Measurements from ENCODE around the gene ACTR1B. TPM values are rescaled to one million over a fixed set of nuclear protein-coding genes. Genes with fewer than 3 reads are reported as not detected.

ACTR1B gene
- total RNA-seq, 1 experiment from 2014 or later, result 33.8 TPM

- Histone ChIP-seq H3K9me3 (ENCODE audit: control insufficient read depth, low read depth, low read length) (no peaks in the 10 kb centered on the region), H3K27ac (ENCODE audit: insufficient read length, low read depth, low read length) (no peak overlapping the region), H3K23me2 (ENCODE audit: insufficient read length, low read depth, low read length, poor library complexity, severe bottlenecking) (no peaks in the 10 kb centered on the region), H3K4me1 (ENCODE audit: insufficient read depth, low read length) (no peaks in the 10 kb centered on the region), H3K79me1 (ENCODE audit: insufficient read depth, low read depth, low read length, poor library complexity, severe bottlenecking) (no peaks in the 10 kb centered on the region), H2BK15ac (ENCODE audit: low read depth, low read length) (no peak overlapping the region), H3K4me2 (ENCODE audit: insufficient read depth, insufficient read length, low read length) (no peak overlapping the region), H2BK12ac (ENCODE audit: insufficient read length, low read depth, low read length) (no peak overlapping the region), H4K8ac (replicated peaks; ENCODE audit: insufficient read length, low read depth, low read length) (no peak overlapping the region), H3K9ac (ENCODE audit: extremely low read depth, insufficient read length, low read length) (no peak overlapping the region), H3K18ac (ENCODE audit: insufficient read length, low read depth, low read length) (no peak overlapping the region), H3K56ac (ENCODE audit: insufficient read length, low read depth, low read length) (no peak overlapping the region), H3K23ac (ENCODE audit: insufficient read length, low read depth, low read length) (no peak overlapping the region), H2BK120ac (ENCODE audit: low read depth, low read length, poor library complexity, severe bottlenecking) (no peak overlapping the region), H3T11ph (ENCODE audit: low read length) (no peak overlapping the region), H2AFZ (ENCODE audit: low read length) (no peak overlapping the region), H4K20me1 (ENCODE audit: control insufficient read depth, insufficient read depth, insufficient read length) (no peaks in the 10 kb centered on the region), H3K27me3 (ENCODE audit: insufficient read depth, low read length) (no peaks in the 10 kb centered on the region), H4K91ac (ENCODE audit: insufficient read length, low read depth, low read length) (no peak overlapping the region), H3K4ac (ENCODE audit: low read depth, low read length) (no peak overlapping the region), H2BK20ac (ENCODE audit: low read depth, low read length, poor library complexity, severe bottlenecking) (no peak overlapping the region), H2BK5ac (ENCODE audit: insufficient read length, low read length) (no peak overlapping the region), H2AK5ac (ENCODE audit: insufficient read length, low read length) (no peak overlapping the region), H4K5ac (ENCODE audit: insufficient read length, low read depth, low read length) (no peak overlapping the region), H3K14ac (ENCODE audit: insufficient read depth, low read length) (no peak overlapping the region), H3K79me2 (ENCODE audit: insufficient read depth, low read length) (no peaks in the 10 kb centered on the region)
- no peak overlapping the region for H3K27ac Mint-ChIP-seq
- DNase-seq, result peak; percentile 28
- TF ChIP-seq, protein P1, sequence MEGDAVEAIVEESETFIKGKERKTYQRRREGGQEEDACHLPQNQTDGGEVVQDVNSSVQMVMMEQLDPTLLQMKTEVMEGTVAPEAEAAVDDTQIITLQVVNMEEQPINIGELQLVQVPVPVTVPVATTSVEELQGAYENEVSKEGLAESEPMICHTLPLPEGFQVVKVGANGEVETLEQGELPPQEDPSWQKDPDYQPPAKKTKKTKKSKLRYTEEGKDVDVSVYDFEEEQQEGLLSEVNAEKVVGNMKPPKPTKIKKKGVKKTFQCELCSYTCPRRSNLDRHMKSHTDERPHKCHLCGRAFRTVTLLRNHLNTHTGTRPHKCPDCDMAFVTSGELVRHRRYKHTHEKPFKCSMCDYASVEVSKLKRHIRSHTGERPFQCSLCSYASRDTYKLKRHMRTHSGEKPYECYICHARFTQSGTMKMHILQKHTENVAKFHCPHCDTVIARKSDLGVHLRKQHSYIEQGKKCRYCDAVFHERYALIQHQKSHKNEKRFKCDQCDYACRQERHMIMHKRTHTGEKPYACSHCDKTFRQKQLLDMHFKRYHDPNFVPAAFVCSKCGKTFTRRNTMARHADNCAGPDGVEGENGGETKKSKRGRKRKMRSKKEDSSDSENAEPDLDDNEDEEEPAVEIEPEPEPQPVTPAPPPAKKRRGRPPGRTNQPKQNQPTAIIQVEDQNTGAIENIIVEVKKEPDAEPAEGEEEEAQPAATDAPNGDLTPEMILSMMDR (conservative IDR thresholded peaks at IDR 0.05), result no peak
- peaks cover 2 to 4% of the 10 kb centered on the region in 2 experiments for H3K4me1 Mint-ChIP-seq
- H3K27me3 Mint-ChIP-seq (ENCODE audit: low read depth), result peaks cover 2% of the 10 kb centered on the region; the same call in 1 of the 2 replicates
- peaks cover 0 to 2% of the 10 kb centered on the region in 2 experiments; a peak in 1 of 5 replicates for H3K9me3 Mint-ChIP-seq
- peaks cover 0 to 4% (median 0%) of the 10 kb centered on the region in 3 experiments; a peak in 2 of 7 replicates for H3K36me3 Mint-ChIP-seq (ENCODE audit: insufficient read depth in 1 of 3, low read depth in 3 of 3)
- no CpG with 5 or more reads among the region's 8 CpGs for WGBS (ENCODE audit: extremely low coverage, insufficient read length, low lambda C conversion rate)
- H3K4me3 Mint-ChIP-seq, result no peak overlapping the region
Observed at GRCh38 chr2:97708608-97709007, 44.8 kb upstream of the ACTR1B start.
